22Rv1 (cell line): ENCODE data around the gene RIMS3.

Experiments
- CTCF ChIP-seq: fragments of 450-650 bp; IDR thresholded peaks from 2 replicates; pipeline ENCODE4 v1.5.1; 2017; ENCODE audit warnings: mild to moderate bottlenecking
- ZFX ChIP-seq: fragments of 450-650 bp; IDR thresholded peaks from 2 replicates; pipeline ENCODE4 v1.6.1; 2017; ENCODE audit warnings: antibody characterized with exemption, borderline replicate concordance

- no peak for TF ChIP-seq CTCF
- TF ChIP-seq ZFX: no peak
Measured at GRCh38 chr1:40627987-40628902, 37.2 kb downstream of the RIMS3 start.
